ENCODE measurements around the gene CDC42BPB.

DNA sequence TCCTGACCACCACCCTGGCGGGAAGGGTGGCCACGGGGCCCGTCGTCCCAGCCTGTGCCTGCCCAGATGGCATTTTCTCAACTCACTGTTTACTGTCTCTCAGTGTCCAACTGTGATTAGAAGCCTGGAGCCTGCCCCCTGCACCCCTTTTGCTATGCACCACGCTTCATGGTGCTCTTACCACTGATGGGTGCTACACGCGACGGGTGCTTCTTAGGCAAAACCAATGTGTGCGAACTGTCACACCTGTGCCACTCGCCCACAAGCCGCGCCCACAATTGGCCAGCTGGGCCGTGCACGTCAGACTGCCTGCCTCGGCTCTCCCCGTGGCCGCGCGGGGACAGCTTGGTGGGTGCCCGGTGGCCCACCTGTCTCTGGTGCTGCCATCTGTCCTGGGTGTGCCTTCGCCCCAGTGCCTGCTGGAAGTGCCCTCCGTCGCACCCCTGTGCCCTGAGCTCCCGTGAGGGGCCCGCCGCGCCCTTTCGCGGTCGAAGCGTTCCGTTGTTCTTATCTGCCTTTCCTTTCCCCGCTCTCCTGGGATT lies 150.0 kb downstream of the CDC42BPB start:
- no peak for TF ChIP-seq POLR2A (IDR thresholded peaks at IDR 0.05)
- no peak for TF ChIP-seq POLR2AphosphoS5 (IDR thresholded peaks at IDR 0.05; ENCODE audit: insufficient read depth in 1 of 2, low read depth in 1 of 2)
- TF ChIP-seq, protein P1, sequence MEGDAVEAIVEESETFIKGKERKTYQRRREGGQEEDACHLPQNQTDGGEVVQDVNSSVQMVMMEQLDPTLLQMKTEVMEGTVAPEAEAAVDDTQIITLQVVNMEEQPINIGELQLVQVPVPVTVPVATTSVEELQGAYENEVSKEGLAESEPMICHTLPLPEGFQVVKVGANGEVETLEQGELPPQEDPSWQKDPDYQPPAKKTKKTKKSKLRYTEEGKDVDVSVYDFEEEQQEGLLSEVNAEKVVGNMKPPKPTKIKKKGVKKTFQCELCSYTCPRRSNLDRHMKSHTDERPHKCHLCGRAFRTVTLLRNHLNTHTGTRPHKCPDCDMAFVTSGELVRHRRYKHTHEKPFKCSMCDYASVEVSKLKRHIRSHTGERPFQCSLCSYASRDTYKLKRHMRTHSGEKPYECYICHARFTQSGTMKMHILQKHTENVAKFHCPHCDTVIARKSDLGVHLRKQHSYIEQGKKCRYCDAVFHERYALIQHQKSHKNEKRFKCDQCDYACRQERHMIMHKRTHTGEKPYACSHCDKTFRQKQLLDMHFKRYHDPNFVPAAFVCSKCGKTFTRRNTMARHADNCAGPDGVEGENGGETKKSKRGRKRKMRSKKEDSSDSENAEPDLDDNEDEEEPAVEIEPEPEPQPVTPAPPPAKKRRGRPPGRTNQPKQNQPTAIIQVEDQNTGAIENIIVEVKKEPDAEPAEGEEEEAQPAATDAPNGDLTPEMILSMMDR (IDR thresholded peaks at IDR 0.05): no peak

Data from vagina (tissue), 2 donors.